A549 (cell line): Measurements from ENCODE around the gene KRT72. TPM values are rescaled to one million over a fixed set of nuclear protein-coding genes. Genes with fewer than 3 reads are reported as not detected.

ENCODE experiments used
- ATAC-seq, 2 experiments: fragments of 200-7000 bp in 1 of 2; fragments of >200 bp in 1 of 2; cut with Nextera tagmentation in 1 of 2; cut with Tn5 transposase in 1 of 2; 3 replicates each; pipeline versions ENCODE4 v1.8.0 to v1.9.1; 2018 to 2020; ENCODE audit warnings: mild to moderate bottlenecking in 1 of 2, moderate library complexity in 1 of 2
- CTCF ChIA-PET: fragments of 300-600 bp; sonication (Branson Sonifier 250); formaldehyde crosslinking; extraction: SDS; loops from one replicate; lab custom pipeline; 2021; ENCODE audit warnings: antibody characterized with exemption, inconsistent platforms; lab: Yijun Ruan, JAX
- POLR2A ChIA-PET: fragments of 350-600 bp; formaldehyde crosslinking; extraction: SDS; loops from one replicate; lab custom pipeline; 2021; ENCODE audit warnings: antibody characterized with exemption, inconsistent platforms; lab: Yijun Ruan, JAX
- DNase-seq, 2 experiments: peaks; one replicate each; pipeline versions ENCODE4 v3.0.0 to v3.0.0-alpha.2; 2011 to 2016; ENCODE audit warnings: low read depth in 1 of 2, low spot score in 1 of 2
- FAIRE-seq: peaks from 2 replicates; lab custom pipeline; 2011; peaks lifted over from hg19 to GRCh38; lab: Jason Lieb, UNC
- H3K27ac ChIP-seq, 2 experiments: fragments of >200 bp; sonication (Bioruptor Twin); formaldehyde crosslinking; 3 replicates each; pipeline ENCODE4 v1.5.1; 2016 to 2017
- H3K4me1 ChIP-seq: fragments of >200 bp; sonication (Bioruptor Twin); formaldehyde crosslinking; 3 replicates; pipeline ENCODE4 v1.6.1; 2016
- H3K4me2 ChIP-seq: fragments of >200 bp; sonication (Bioruptor Twin); formaldehyde crosslinking; 3 replicates; pipeline ENCODE4 v1.6.1; 2016
- H3K4me3 ChIP-seq: fragments of >200 bp; sonication (Bioruptor Twin); formaldehyde crosslinking; 3 replicates; pipeline ENCODE4 v1.5.1; 2016
- H3K9me3 ChIP-seq: fragments of >200 bp; sonication (Bioruptor Twin); formaldehyde crosslinking; 3 replicates; pipeline ENCODE4 v1.6.1; 2016
- BCL3 ChIP-seq: fragments of >200 bp; sonication (Bioruptor Twin); formaldehyde crosslinking; IDR thresholded peaks from 3 replicates; pipeline ENCODE4 v1.6.1; 2016
- BHLHE40 ChIP-seq: IDR thresholded peaks from 2 replicates; pipeline ENCODE4 v1.6.1; 2012; ENCODE audit warnings: low read depth, low read length, inconsistent platforms
- CBX2 ChIP-seq: fragments of 200-600 bp; sonication (generic); IDR thresholded peaks from 2 replicates; pipeline ENCODE4 v1.6.1; 2016; ENCODE audit warnings: low read depth, mild to moderate bottlenecking, borderline replicate concordance
- CEBPB ChIP-seq, 2 experiments: fragments of >200 bp in 1 of 2; sonication (Bioruptor Twin) in 1 of 2; formaldehyde crosslinking in 1 of 2; IDR thresholded peaks; 2 replicates each; pipeline ENCODE4 v1.6.1; 2012 to 2016
- CHD2 ChIP-seq: fragments of 150-350 bp; IDR thresholded peaks from 2 replicates; pipeline ENCODE4 v1.6.1; 2014; ENCODE audit warnings: low read length; ENCODE audit not compliant: partially characterized antibody
- CHD4 ChIP-seq: fragments of 200-600 bp; sonication (generic); IDR thresholded peaks from 2 replicates; pipeline ENCODE4 v1.6.1; 2016; ENCODE audit warnings: antibody characterized with exemption, mild to moderate bottlenecking, borderline replicate concordance
- HOXA7 ChIP-seq: fragments of 250-450 bp; sonication (Bioruptor Pico); IDR thresholded peaks from 2 replicates; pipeline ENCODE4 v1.5.0; 2020; ENCODE audit warnings: mild to moderate bottlenecking, moderate library complexity
- HOXB13 ChIP-seq: fragments of 250-450 bp; sonication (Bioruptor Pico); IDR thresholded peaks from 2 replicates; pipeline ENCODE4 v1.5.0; 2020; ENCODE audit warnings: low read depth, mild to moderate bottlenecking, moderate library complexity
- HOXB5 ChIP-seq: fragments of 250-450 bp; sonication (Bioruptor Pico); IDR thresholded peaks from 2 replicates; pipeline ENCODE4 v1.5.0; 2020; ENCODE audit warnings: mild to moderate bottlenecking, moderate library complexity
- MAFK ChIP-seq: fragments of 450-650 bp; IDR thresholded peaks from 2 replicates; pipeline ENCODE4 v1.6.1; 2014; ENCODE audit not compliant: partially characterized antibody
- NFE2L2 ChIP-seq: fragments of 150-350 bp; conservative IDR thresholded peaks from 2 replicates; pipeline ENCODE4 v1.6.1; 2014; ENCODE audit warnings: low read length
- NR3C1 ChIP-seq: fragments of >200 bp; sonication (Bioruptor Twin); formaldehyde crosslinking; IDR thresholded peaks from 3 replicates; pipeline ENCODE4 v1.6.1; 2017
- PBX3 ChIP-seq: IDR thresholded peaks from 2 replicates; pipeline ENCODE4 v1.6.1; 2012
- PHF8 ChIP-seq: fragments of 200-600 bp; sonication (generic); IDR thresholded peaks from 2 replicates; pipeline ENCODE4 v1.6.1; 2016; ENCODE audit warnings: low read depth, mild to moderate bottlenecking, antibody characterized with exemption, moderate library complexity, borderline replicate concordance
- ZC3H11A ChIP-seq: fragments of 450-650 bp; IDR thresholded peaks from 2 replicates; pipeline ENCODE4 v1.6.1; 2014; ENCODE audit warnings: antibody characterized with exemption, mild to moderate bottlenecking
- ZNF302 ChIP-seq: fragments of 250-450 bp; sonication (Bioruptor Pico); IDR thresholded peaks from 2 replicates; pipeline ENCODE4 v1.9.0; 2021; ENCODE audit warnings: inconsistent platforms, mild to moderate bottlenecking, moderate library complexity
- ZSCAN20 ChIP-seq: fragments of 250-450 bp; sonication (Bioruptor Pico); IDR thresholded peaks from 2 replicates; pipeline ENCODE4 v1.8.0; 2022; ENCODE audit warnings: mild to moderate bottlenecking, moderate library complexity
- WGBS: methylation state at CpG from one replicate; pipeline ENCODE4 v1.1.6; 2017; ENCODE audit errors: missing lambda C conversion rate; 5-methylcytosine and 5-hydroxymethylcytosine counted together
- polyA plus RNA-seq, 4 experiments: library from polyadenylated mRNA; depleted of rRNA in 3 of 4; stranded (reverse); fragments of >200 nt; fragmentation: RNase III in 1 of 4; extraction: RNeasy Plus Mini Kit Qiagen cat#74134 plus additional on column Dnase treatment in 1 of 4; gene quantifications; 2 replicates in 3 of 4; 3 replicates in 1 of 4; pipeline ENCODE4 v1.2.3, GENCODE V29; 2011 to 2017
- TF ChIP-seq, protein P1 (sequence below): fragments of 250-450 bp; sonication (Bioruptor Pico); IDR thresholded peaks from 2 replicates; pipeline ENCODE4 v1.5.0; 2020; ENCODE audit warnings: low read depth, mild to moderate bottlenecking, moderate library complexity
- TF ChIP-seq, protein P2 (sequence below): IDR thresholded peaks from 2 replicates; pipeline ENCODE4 v1.6.1; 2012

The KRT72 gene
- polyA plus RNA-seq, 2 of the 4 experiments (the other 2 are of a cell fraction) = not detected

DNA sequence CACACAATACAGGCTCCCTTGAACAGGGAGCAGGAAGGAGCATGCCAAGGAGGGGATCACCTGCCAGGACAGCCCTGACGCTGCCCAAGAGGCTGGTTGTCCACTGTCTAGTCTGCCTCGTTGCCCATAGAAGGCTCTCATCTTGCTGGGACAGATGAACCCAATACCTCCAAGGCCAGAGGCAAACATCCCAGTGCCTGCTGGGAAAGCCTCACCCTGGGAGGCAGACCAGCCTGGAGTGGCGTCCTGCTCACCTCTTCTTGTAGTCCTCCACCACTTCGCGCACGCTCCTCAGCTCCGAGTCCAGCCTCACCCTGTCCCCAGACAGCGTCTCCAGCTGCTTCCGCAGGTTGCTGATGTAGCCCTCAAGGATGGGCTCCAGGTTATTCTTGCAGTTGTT is 14.6 kb upstream of the KRT72 start:
- no peaks in the 10 kb centered on the region for H3K9me3 ChIP-seq
- ATAC-seq = no peak
- ChIA-PET POLR2A (no interaction called here), CTCF (no interaction called here)
- H3K27ac ChIP-seq = no peak overlapping the region
- TF ChIP-seq CEBPB (IDR thresholded peaks at IDR 0.05) (no peak), CHD2 (no peak), BHLHE40 (no peak), ZSCAN20 (CRISPR knock-in tag) (no peak), ZC3H11A (no peak), HOXA7 (CRISPR knock-in tag) (no peak), CBX2 (no peak), HOXB13 (CRISPR knock-in tag) (no peak), MAFK (no peak), BCL3 (no peak), HOXB5 (CRISPR knock-in tag) (no peak), PBX3 (no peak)
- TF ChIP-seq, protein P1, sequence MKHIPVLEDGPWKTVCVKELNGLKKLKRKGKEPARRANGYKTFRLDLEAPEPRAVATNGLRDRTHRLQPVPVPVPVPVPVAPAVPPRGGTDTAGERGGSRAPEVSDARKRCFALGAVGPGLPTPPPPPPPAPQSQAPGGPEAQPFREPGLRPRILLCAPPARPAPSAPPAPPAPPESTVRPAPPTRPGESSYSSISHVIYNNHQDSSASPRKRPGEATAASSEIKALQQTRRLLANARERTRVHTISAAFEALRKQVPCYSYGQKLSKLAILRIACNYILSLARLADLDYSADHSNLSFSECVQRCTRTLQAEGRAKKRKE (CRISPR knock-in tag) = no peak
- TF ChIP-seq, protein P2, sequence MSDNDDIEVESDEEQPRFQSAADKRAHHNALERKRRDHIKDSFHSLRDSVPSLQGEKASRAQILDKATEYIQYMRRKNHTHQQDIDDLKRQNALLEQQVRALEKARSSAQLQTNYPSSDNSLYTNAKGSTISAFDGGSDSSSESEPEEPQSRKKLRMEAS = no peak
- H3K4me3 ChIP-seq = no peak overlapping the region
- WGBS = 78% methylated on average over 9 of the region's 9 CpGs
- no peak for FAIRE-seq
- no peaks in the 10 kb centered on the region for H3K4me1 ChIP-seq
- H3K4me2 ChIP-seq = no peak overlapping the region
- DNase-seq = no peak

DNA sequence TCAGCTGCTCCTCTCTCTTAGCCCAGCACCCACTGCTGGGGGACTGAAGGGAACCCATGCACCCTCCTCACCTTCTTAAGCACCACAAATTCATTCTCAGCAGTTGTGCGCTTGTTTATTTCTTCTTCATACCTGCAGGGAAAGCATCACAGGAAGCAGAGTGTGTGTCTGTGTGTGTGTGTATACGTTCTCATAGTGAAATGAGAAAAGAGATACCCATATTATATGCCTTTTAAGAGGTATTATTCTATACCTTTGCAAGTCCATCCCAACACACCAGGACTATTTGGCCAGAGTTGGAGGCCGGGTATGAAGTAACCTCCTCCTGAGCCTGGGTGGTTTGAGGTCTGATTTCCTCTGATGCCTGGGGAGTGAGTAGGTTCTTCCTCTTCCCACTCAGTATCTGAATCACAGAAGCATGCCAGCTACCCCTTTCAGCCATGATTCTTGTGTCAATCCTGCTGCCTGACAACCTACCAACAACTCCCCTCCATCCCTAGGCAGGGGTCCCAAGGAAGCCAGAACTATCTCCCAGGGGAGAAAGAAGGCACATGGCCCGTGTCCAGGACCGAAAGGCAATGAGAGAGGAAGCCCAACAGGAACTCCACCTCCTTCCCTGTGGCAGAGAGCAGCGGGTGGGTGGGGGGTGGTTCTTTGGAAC is 14.1 kb upstream of the KRT72 start:
- no peak overlapping the region for H3K4me3 ChIP-seq
- TF ChIP-seq NFE2L2 (no peak), NR3C1 (no peak), PHF8 (no peak), ZNF302 (CRISPR knock-in tag) (no peak), CBX2 (no peak), BCL3 (no peak), CHD4 (no peak)
- H3K4me1 ChIP-seq = no peaks in the 10 kb centered on the region
- WGBS = 57% methylated on average over 5 of the region's 6 CpGs
- no peaks in the 10 kb centered on the region for H3K9me3 ChIP-seq
- FAIRE-seq (no peak), ATAC-seq (no peak), DNase-seq (no peak)
- CTCF ChIA-PET = no interaction called here
- H3K27ac ChIP-seq = no peak overlapping the region
- POLR2A ChIA-PET = no interaction called here
- H3K4me2 ChIP-seq = no peak overlapping the region
